SU-DHL-6 (cell line): Measurements from ENCODE around the gene ARMH2.
"Not testable (repeated sequence)": the region's sequence is repeated elsewhere in the genome, so short reads cannot be mapped to it uniquely, and the experiment has no call there.

Experiments
- H2AFZ ChIP-seq: fragments of 200-600 bp; sonication (generic); 2 replicates; pipeline ENCODE4 v1.6.1; 2014; ENCODE audit warnings: low read depth, mild to moderate bottlenecking, moderate library complexity, mixed read lengths, antibody characterized with exemption, low read length; ENCODE audit not compliant: severe bottlenecking
- H3F3A ChIP-seq: fragments of 200-600 bp; shearing (Covaris generic); 2 replicates; pipeline ENCODE4 v1.6.0; 2016; ENCODE audit warnings: antibody characterized with exemption, mild to moderate bottlenecking; ENCODE audit not compliant: insufficient read depth
- H3K27ac ChIP-seq: fragments of 200-600 bp; sonication (generic); 2 replicates; pipeline ENCODE4 v1.5.1; 2016; ENCODE audit warnings: low read depth, mild to moderate bottlenecking, low read length, moderate library complexity, mixed read lengths
- H3K27me3 ChIP-seq: fragments of 200-600 bp; sonication (generic), shearing (Covaris generic); 2 replicates; pipeline ENCODE4 v1.6.0; 2014; ENCODE audit warnings: mild to moderate bottlenecking, low read length
- H3K36me3 ChIP-seq: fragments of 200-600 bp; sonication (generic); 2 replicates; pipeline ENCODE4 v1.6.1; 2014; ENCODE audit warnings: mild to moderate bottlenecking, low read length, mixed read lengths
- H3K4me2 ChIP-seq: fragments of 300-600, 200-600 bp; shearing (Covaris generic), sonication (generic); 2 replicates; pipeline ENCODE4 v1.6.0; 2014; ENCODE audit warnings: low read length, low read depth, mild to moderate bottlenecking; ENCODE audit not compliant: poor library complexity, severe bottlenecking
- H3K4me3 ChIP-seq: fragments of 200-600 bp; sonication (generic); 2 replicates; pipeline ENCODE4 v1.5.1; 2014; ENCODE audit warnings: antibody characterized with exemption, low read length, mild to moderate bottlenecking, mixed read lengths; ENCODE audit not compliant: insufficient read depth, poor library complexity, severe bottlenecking
- H3K79me2 ChIP-seq: fragments of 200-600 bp; sonication (generic); 2 replicates; pipeline ENCODE4 v1.6.1; 2014; ENCODE audit warnings: mild to moderate bottlenecking, low read length, moderate library complexity; ENCODE audit not compliant: insufficient read depth
- H3K9ac ChIP-seq: fragments of 200-600 bp; sonication (generic); 2 replicates; pipeline ENCODE4 v1.7.0; 2014; ENCODE audit warnings: mild to moderate bottlenecking, low read length
- H3K9me2 ChIP-seq: fragments of 200-600 bp; sonication (generic); replicated peaks from 2 replicates; pipeline ENCODE4 v1.6.1; 2014; ENCODE audit warnings: low read length; ENCODE audit not compliant: insufficient read depth
- H3K9me3 ChIP-seq: fragments of 200-600 bp; sonication (generic); 2 replicates; pipeline ENCODE4 v1.6.1; 2014; ENCODE audit warnings: low read length, mixed read lengths; ENCODE audit not compliant: insufficient read depth
- H4K20me1 ChIP-seq: fragments of 200-600 bp; sonication (generic); 2 replicates; pipeline ENCODE4 v1.6.1; 2014; ENCODE audit warnings: low read depth, mild to moderate bottlenecking, antibody characterized with exemption, low read length, moderate library complexity, mixed read lengths
- CTCF ChIP-seq: fragments of 200-600 bp; sonication (generic); IDR thresholded peaks from one replicate; pipeline ENCODE4 v1.5.1; 2017; ENCODE audit warnings: antibody characterized with exemption, mild to moderate bottlenecking, low read length, moderate library complexity; ENCODE audit not compliant: insufficient read depth, poor library complexity, severe bottlenecking
- EZH2phosphoT487 ChIP-seq: fragments of 200-600 bp; sonication (generic), shearing (Covaris generic); conservative IDR thresholded peaks from 2 replicates; pipeline ENCODE4 v1.6.1; 2018; ENCODE audit warnings: mild to moderate bottlenecking, antibody characterized with exemption, low read length, moderate library complexity, mixed read lengths

The ARMH2 gene

GRCh38 chr6:24768361-24768760 is 30.4 kb downstream of the ARMH2 start:
- Histone ChIP-seq H3K4me3 (no peak overlapping the region), H3K79me2 (no peaks in the 10 kb centered on the region), H3K36me3 (no peaks in the 10 kb centered on the region)

GRCh38 chr6:24766680-24767462 is 31.8 kb downstream of the ARMH2 start:
- Histone ChIP-seq H3K4me2 (peak overlapping the region; percentile 37), H3K9me2 (no peaks in the 10 kb centered on the region)
- TF ChIP-seq EZH2phosphoT487 (no peak), CTCF (peak; percentile 73)

More at GRCh38 chr6:24768361-24768760, 30.4 kb downstream of the ARMH2 start:
- Histone ChIP-seq H3K9ac (no peak overlapping the region), H3K9me3 (no peaks in the 10 kb centered on the region), H3F3A (0 out of 2 replicates have a peak, but pooled peaks cover 10% of the 10 kb centered on the region), H3K27me3 (no peaks in the 10 kb centered on the region), H2AFZ (no peak overlapping the region), H4K20me1 (no peaks in the 10 kb centered on the region), H3K9me2 (no peaks in the 10 kb centered on the region), H3K27ac (no peak overlapping the region), H3K4me2 (no peak overlapping the region)
- TF ChIP-seq EZH2phosphoT487 (no peak), CTCF (no peak)

GRCh38 chr6:24765968-24766367 is 32.7 kb downstream of the ARMH2 start:
- H3K9ac ChIP-seq, H2AFZ ChIP-seq, H3K27ac ChIP-seq, H3F3A ChIP-seq, H3K9me2 ChIP-seq, H3K79me2 ChIP-seq, H3K9me3 ChIP-seq, H4K20me1 ChIP-seq, H3K27me3 ChIP-seq, H3K4me2 ChIP-seq, H3K36me3 ChIP-seq, H3K4me3 ChIP-seq: not testable (repeated sequence)

More at GRCh38 chr6:24766680-24767462, 31.8 kb downstream of the ARMH2 start:
- H3F3A ChIP-seq = 0 out of 2 replicates have a peak, but pooled peaks cover 8% of the 10 kb centered on the region
- no peaks in the 10 kb centered on the region for H3K79me2 ChIP-seq
- no peaks in the 10 kb centered on the region for H3K27me3 ChIP-seq
- H3K36me3 ChIP-seq = no peaks in the 10 kb centered on the region
- H2AFZ ChIP-seq = peak overlapping the region; percentile 83
- no peak overlapping the region for H3K4me3 ChIP-seq
- H3K27ac ChIP-seq = no peak overlapping the region
- H4K20me1 ChIP-seq = no peaks in the 10 kb centered on the region
- no peaks in the 10 kb centered on the region for H3K9me3 ChIP-seq
- H3K9ac ChIP-seq = no peak overlapping the region

GRCh38 chr6:24764833-24765828 is 33.6 kb downstream of the ARMH2 start:
- not testable (repeated sequence) for H3K4me3 ChIP-seq, H3K4me2 ChIP-seq, H3K9ac ChIP-seq, H3K27me3 ChIP-seq, H2AFZ ChIP-seq, H3K36me3 ChIP-seq, H3K79me2 ChIP-seq, H3K9me3 ChIP-seq, H4K20me1 ChIP-seq, H3K27ac ChIP-seq, H3K9me2 ChIP-seq, H3F3A ChIP-seq
